ENCODE results near the gene MSANTD7. TPM values are rescaled to one million over a fixed set of nuclear protein-coding genes. Genes with fewer than 3 reads are reported as not detected.

The MSANTD7 gene
- total and polyA plus RNA-seq, 2 of the 13 experiments (the other 11 are each of a cell fraction or from before 2014, with no cell fraction given) = 3.7 to 16.7 TPM

GRCh38 chr10:14838582-14839304 lies 637 bp downstream of the MSANTD7 start (continued):
- TF ChIP-seq ZNF691 (CRISPR knock-in tag; IDR thresholded peaks at IDR 0.05; ENCODE audit: borderline replicate concordance, low read depth) (no peak), ATF1 (CRISPR knock-in tag; IDR thresholded peaks at IDR 0.05) (0 out of 2 replicates have a peak, but pooled peaks have one; percentile 13), ZFP36 (IDR thresholded peaks at IDR 0.05; ENCODE audit: borderline replicate concordance, low read depth, low read length, partially characterized antibody) (no peak), ZNF879 (CRISPR knock-in tag; IDR thresholded peaks at IDR 0.05) (no peak), ZNF780A (CRISPR knock-in tag; IDR thresholded peaks at IDR 0.05) (no peak), U2AF1 (optimal IDR thresholded peaks at IDR 0.05; ENCODE audit: low read depth, low read length) (no peak), KAT7 (CRISPR knock-in tag; IDR thresholded peaks at IDR 0.05; ENCODE audit: borderline replicate concordance) (no peak), SKI (IDR thresholded peaks at IDR 0.05; ENCODE audit: partially characterized antibody) (no peak), MZF1 (CRISPR knock-in tag; IDR thresholded peaks at IDR 0.05; ENCODE audit: borderline replicate concordance) (0 out of 2 replicates have a peak, but pooled peaks have one; percentile 14), ZFP62 (CRISPR knock-in tag; IDR thresholded peaks at IDR 0.05) (no peak), CAMTA2 (CRISPR knock-in tag; IDR thresholded peaks at IDR 0.05; ENCODE audit: borderline replicate concordance) (no peak), KMT2B (CRISPR knock-in tag; IDR thresholded peaks at IDR 0.05) (no peak), ZNF883 (CRISPR knock-in tag; IDR thresholded peaks at IDR 0.05; ENCODE audit: not compliant biosample characterization) (peak; percentile 21), MTA1 (CRISPR knock-in tag; IDR thresholded peaks at IDR 0.05; ENCODE audit: borderline replicate concordance) (0 out of 2 replicates have a peak, but pooled peaks have one; percentile 5), ZFP36L2 (CRISPR knock-in tag; IDR thresholded peaks at IDR 0.05) (no peak), SUZ12 (IDR thresholded peaks at IDR 0.05; ENCODE audit: low read depth, low read length) (no peak), CREB1 (IDR thresholded peaks at IDR 0.05) (peak; percentile 54), CREB1 (CRISPR knock-in tag; IDR thresholded peaks at IDR 0.05) (no peak)
- TF ChIP-seq, protein P1, sequence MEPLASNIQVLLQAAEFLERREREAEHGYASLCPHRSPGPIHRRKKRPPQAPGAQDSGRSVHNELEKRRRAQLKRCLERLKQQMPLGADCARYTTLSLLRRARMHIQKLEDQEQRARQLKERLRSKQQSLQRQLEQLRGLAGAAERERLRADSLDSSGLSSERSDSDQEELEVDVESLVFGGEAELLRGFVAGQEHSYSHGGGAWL (CRISPR knock-in tag; IDR thresholded peaks at IDR 0.05) = no peak; the same call in 1 of the 2 replicates
- TF ChIP-seq, protein P2, sequence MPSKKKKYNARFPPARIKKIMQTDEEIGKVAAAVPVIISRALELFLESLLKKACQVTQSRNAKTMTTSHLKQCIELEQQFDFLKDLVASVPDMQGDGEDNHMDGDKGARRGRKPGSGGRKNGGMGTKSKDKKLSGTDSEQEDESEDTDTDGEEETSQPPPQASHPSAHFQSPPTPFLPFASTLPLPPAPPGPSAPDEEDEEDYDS (CRISPR knock-in tag; IDR thresholded peaks at IDR 0.05) = no peak
- TF ChIP-seq, protein P3, sequence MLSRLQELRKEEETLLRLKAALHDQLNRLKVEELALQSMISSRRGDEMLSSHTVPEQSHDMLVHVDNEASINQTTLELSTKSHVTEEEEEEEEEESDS (CRISPR knock-in tag; IDR thresholded peaks at IDR 0.05; ENCODE audit: borderline replicate concordance) = no peak
- TF ChIP-seq, protein P4, sequence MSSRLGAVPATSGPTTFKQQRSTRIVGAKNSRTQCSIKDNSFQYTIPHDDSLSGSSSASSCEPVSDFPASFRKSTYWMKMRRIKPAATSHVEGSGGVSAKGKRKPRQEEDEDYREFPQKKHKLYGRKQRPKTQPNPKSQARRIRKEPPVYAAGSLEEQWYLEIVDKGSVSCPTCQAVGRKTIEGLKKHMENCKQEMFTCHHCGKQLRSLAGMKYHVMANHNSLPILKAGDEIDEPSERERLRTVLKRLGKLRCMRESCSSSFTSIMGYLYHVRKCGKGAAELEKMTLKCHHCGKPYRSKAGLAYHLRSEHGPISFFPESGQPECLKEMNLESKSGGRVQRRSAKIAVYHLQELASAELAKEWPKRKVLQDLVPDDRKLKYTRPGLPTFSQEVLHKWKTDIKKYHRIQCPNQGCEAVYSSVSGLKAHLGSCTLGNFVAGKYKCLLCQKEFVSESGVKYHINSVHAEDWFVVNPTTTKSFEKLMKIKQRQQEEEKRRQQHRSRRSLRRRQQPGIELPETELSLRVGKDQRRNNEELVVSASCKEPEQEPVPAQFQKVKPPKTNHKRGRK (CRISPR knock-in tag; IDR thresholded peaks at IDR 0.05) = no peak
